Tibial artery (tissue), 4 donors: ENCODE results near the gene ATXN7.
A peak's percentile ranks its signal among the peaks of the same experiment; 100 is the strongest.

Experiments used
- DNase-seq, 2 donors: peaks; one replicate each; pipeline ENCODE4 v3.0.0-alpha.2; 2019
- H3K27ac ChIP-seq, 2 donors: fragments of 200-600 bp; sonication (generic) in 1 of 2; 1 replicate in 1 of 2; 2 replicates in 1 of 2; pipeline ENCODE4 v1.5.1; 2018 to 2019; ENCODE audit warnings: mild to moderate bottlenecking in 1 of 2
- H3K27me3 ChIP-seq, 2 donors: fragments of 200-600 bp; sonication (generic) in 1 of 2; one replicate each; pipeline versions ENCODE4 v1.5.1 to v1.6.0; 2016 to 2019
- H3K36me3 ChIP-seq, 3 donors: fragments of 200-600 bp; sonication (generic) in 2 of 3; one replicate each; pipeline ENCODE4 v1.5.1; 2016 to 2019; ENCODE audit warnings: mild to moderate bottlenecking in 2 of 3
- H3K4me1 ChIP-seq, 4 donors: fragments of 200-600 bp; sonication (generic) in 2 of 4; 1 replicate in 3 of 4; 2 replicates in 1 of 4; pipeline ENCODE4 v1.5.1; 2016 to 2019
- H3K4me3 ChIP-seq, 2 donors: fragments of 200-600 bp; sonication (generic) in 1 of 2; 1 replicate in 1 of 2; 2 replicates in 1 of 2; pipeline ENCODE4 v1.5.1; 2018 to 2019; ENCODE audit warnings: mild to moderate bottlenecking in 2 of 2
- H3K9me3 ChIP-seq, 3 donors: fragments of 200-600 bp; sonication (generic) in 1 of 3; one replicate each; pipeline ENCODE4 v1.5.1; 2016 to 2019
- CTCF ChIP-seq, 2 experiments: fragments of 200-600 bp in 1 of 2; fragments of 450-650 bp in 1 of 2; IDR thresholded peaks; one replicate each; pipeline ENCODE4 v1.5.1; 2017 to 2019; ENCODE audit warnings: antibody characterized with exemption in 2 of 2, mild to moderate bottlenecking in 1 of 2, moderate library complexity in 1 of 2
- intact Hi-C: fragments of 100-400 bp; cut with DNase I; formaldehyde crosslinking; loops from one replicate; pipeline ENCODE4 v1.15.0; 2023; ENCODE audit warnings: low total_unique reads

ATXN7 gene

DNA sequence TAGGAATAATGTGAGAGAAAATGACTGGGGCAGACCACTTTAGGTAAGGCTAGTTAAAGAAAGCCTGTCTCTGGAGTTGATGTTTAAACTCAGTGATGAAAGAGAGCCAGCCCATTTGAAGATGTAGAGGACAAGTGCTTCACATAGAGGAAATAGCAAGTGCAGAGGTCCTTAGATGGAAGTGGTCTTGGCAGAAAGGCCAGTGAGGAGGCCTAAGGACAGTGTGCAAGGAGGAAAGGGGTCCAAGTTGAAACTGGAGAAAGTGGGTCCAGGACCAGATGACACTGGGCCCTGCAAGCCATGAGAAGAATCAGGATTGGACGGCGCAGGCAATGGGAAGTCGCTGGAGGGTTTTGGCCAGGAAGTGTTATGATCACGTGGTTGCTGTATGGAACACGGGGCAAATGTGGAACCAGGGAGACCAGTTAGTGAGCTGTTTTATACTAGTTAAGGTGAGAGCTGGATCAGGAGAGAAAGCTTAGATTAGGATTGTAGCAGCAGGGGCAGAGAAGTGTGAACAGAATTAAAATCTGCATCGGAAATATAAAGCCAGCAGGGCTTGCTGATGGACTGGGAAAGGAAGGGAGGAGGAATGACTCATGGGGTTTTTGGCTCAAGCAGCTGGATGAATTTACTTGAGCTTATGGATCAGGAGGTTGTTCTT lies 96.5 kb downstream of the ATXN7 start:
- no peak for TF ChIP-seq CTCF (IDR thresholded peaks at IDR 0.05)
- Histone ChIP-seq H3K4me3 (peak overlapping the region; percentile 46 to 47), H3K9me3 (no peaks in the 10 kb centered on the region), H3K36me3 (no peaks in the 10 kb centered on the region), H3K27me3 (no peaks in the 10 kb centered on the region), H3K4me1 (peaks cover 0 to 21% (median 12%) of the 10 kb centered on the region in 4 donors), H3K27ac (peak overlapping the region; percentile 57 to 59)
- intact Hi-C loops = no loop called here
- peak; percentile 40 to 76 for DNase-seq

- no peak overlapping the region for H3K27ac ChIP-seq
- TF ChIP-seq CTCF (IDR thresholded peaks at IDR 0.05) = peak; percentile 52 to 54
- no peaks in the 10 kb centered on the region for H3K27me3 ChIP-seq
- no peak overlapping the region for H3K4me3 ChIP-seq
- intact Hi-C loops = no loop called here
- peaks cover 0 to 29% (median 19%) of the 10 kb centered on the region in 4 donors for H3K4me1 ChIP-seq
- no peaks in the 10 kb centered on the region for H3K9me3 ChIP-seq
- no peak for DNase-seq
- no peaks in the 10 kb centered on the region for H3K36me3 ChIP-seq
Observed at GRCh38 chr3:63961891-63962290, 98.2 kb downstream of the ATXN7 start.

DNA sequence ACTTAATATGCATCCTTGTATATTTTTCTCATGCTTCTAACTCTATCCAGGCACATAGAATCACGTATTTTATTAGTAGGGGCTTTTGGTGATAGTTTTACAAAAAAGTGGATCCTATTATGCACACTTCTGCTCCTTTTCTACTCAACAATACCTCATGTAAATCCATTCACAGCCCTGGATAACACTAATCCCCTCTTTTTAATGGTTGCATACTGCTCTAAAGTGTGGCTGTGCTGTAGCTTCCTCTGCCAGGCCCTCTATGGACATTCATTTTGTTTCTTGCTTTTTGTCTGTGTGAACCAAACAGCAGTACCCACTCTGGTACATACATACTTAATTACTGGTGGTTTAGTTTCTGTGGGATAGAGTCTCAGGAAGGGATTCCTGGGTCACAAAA lies 99.8 kb downstream of the ATXN7 start:
- DNase-seq = no peak
- no peak for TF ChIP-seq CTCF (IDR thresholded peaks at IDR 0.05)
- H3K36me3 ChIP-seq = no peaks in the 10 kb centered on the region
- H3K4me1 ChIP-seq = peaks cover 0 to 44% (median 30%) of the 10 kb centered on the region in 4 donors
- intact Hi-C loops = no loop called here
- H3K27me3 ChIP-seq = no peaks in the 10 kb centered on the region
- H3K9me3 ChIP-seq = no peaks in the 10 kb centered on the region
- H3K27ac ChIP-seq = no peak overlapping the region
- H3K4me3 ChIP-seq = no peak overlapping the region

DNA sequence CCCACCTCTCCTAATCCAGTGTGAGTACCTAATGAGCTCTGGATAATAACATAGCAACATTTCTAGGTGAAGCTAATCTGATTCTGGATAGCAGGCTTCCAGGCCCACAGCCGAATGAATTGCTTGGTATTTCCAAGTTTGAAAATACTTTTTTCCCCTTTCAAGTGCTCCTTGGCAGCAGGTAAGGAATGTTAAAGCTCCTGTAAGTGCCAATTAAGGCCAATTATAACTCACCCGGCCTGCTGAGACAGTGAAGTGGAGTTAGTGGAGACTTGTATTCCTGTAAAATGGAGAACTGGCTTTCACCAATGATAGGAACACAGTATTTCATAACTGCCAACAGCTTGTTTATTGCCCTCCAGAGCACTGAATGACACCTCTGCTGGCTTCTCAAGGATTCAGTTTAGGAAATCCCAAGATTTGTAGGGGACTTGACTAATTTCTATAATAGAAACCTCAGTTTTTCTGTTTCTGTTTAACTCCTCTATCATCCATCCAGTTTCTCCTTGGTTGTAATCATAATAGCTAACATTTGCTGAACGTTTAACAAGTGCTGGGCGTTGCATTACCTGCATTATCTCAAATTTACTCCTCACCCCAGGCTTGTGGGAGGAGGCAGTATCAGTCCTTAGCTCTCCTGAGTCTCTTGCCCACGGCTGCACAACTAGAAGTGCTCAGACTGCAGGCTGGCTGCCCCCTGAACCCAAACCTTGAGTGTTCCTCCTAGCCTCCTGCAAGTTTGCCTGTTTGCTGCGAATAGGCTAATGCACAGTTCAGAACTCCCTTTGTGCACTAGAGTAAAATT lies 101.2 kb downstream of the ATXN7 start:
- Histone ChIP-seq H3K36me3 (no peaks in the 10 kb centered on the region), H3K27me3 (no peaks in the 10 kb centered on the region), H3K27ac (no peak overlapping the region), H3K4me3 (no peak overlapping the region), H3K9me3 (no peaks in the 10 kb centered on the region), H3K4me1 (peaks cover 0 to 53% (median 39%) of the 10 kb centered on the region in 4 donors)
- intact Hi-C loops = no loop called here
- no peak for DNase-seq
- TF ChIP-seq CTCF (IDR thresholded peaks at IDR 0.05) = no peak

DNA sequence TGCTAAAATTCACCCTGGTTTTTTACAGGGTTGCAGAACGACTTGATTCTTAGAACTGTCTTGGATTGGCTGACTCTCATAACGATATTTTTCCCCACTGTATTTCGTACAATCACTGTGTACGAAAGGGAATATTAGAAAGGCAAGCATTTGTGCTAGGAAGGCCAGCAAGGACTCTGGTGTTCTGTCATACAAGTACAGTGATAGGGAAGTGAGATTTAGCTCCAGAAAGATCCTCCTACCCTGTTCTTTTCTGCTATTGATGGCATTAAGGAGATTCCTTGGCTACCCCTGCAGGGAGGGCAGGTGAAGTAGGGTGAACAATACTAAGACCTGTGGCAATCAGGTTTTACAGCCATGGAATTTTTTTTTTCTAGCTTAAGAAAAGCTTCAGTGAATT lies 102.3 kb downstream of the ATXN7 start:
- Histone ChIP-seq H3K36me3 (no peaks in the 10 kb centered on the region), H3K27ac (no peak overlapping the region), H3K27me3 (no peaks in the 10 kb centered on the region), H3K4me1 (peaks cover 0 to 60% (median 46%) of the 10 kb centered on the region in 4 donors), H3K4me3 (no peak overlapping the region), H3K9me3 (no peaks in the 10 kb centered on the region)
- TF ChIP-seq CTCF (IDR thresholded peaks at IDR 0.05) = no peak
- intact Hi-C loops = no loop called here
- DNase-seq = no peak
